ENCODE results near the gene CDYL2.

Gene CDYL2

DNA sequence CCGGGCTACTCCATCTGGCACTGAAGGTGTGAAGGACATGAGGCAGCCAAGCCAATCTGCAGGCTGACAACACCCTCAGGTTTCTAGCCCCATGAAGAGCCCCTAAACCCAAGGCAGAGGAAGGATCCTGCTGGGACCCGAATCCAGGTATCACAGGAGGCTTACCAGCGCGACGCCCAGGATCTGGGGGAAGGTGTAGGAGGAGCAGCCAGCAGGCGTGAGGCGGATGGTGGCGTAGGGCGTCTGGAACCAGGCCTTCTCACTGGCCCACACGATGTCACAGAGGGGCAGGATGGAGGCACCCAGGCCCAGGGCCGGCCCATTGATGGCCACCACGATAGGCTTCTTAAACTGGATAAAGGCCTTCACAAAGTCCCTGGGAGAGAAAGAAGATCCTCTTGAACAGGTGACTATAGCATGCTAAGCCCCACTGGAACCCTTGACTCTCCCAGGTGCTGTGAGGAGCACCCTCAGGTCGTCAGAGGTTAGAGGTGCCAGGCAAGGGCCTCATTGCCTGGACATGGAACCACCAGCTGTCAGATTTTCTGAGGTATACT is 191.9 kb downstream of the CDYL2 start:
- no peaks in the 10 kb centered on the region for H3K4me1 ChIP-seq (ENCODE audit: control insufficient read depth, insufficient read depth, low read length)
- H3K9me3 ChIP-seq (ENCODE audit: control insufficient read depth, insufficient read depth, low read depth, low read length), result no peaks in the 10 kb centered on the region
- no peak overlapping the region for H3K27ac ChIP-seq (ENCODE audit: low read depth, low read length)
- H3K9ac ChIP-seq (ENCODE audit: low read length), result no peak overlapping the region
- no peak overlapping the region for H3K4me3 ChIP-seq (ENCODE audit: low read depth, low read length)
- no peaks in the 10 kb centered on the region for H3K27me3 ChIP-seq (ENCODE audit: control insufficient read depth, insufficient read depth, low read length)
- no peaks in the 10 kb centered on the region for H3K36me3 ChIP-seq (ENCODE audit: control insufficient read depth, insufficient read depth, low read length)

DNA sequence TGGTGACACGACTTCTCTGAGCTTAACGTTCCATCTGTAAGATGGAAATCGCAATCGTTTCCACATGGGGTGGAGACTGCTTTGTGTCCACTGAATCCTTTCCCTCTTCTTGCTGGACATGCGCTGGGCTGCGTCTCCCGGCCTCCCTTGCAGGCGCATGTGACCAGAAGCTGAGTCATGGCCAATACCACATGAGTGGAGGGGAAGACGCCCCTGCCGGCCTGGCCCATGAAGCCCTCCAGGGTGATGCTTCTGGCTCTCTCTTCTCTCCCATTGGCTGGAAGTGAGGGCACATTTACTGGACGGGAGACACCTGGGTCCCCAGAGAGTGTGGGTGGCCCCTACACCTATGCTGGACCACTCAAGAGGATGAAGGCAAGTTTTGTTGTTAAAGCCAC is 192.5 kb downstream of the CDYL2 start:
- no peaks in the 10 kb centered on the region for H3K27me3 ChIP-seq (ENCODE audit: control insufficient read depth, insufficient read depth, low read length)
- no peaks in the 10 kb centered on the region for H3K9me3 ChIP-seq (ENCODE audit: control insufficient read depth, insufficient read depth, low read depth, low read length)
- H3K4me3 ChIP-seq (ENCODE audit: low read depth, low read length), result no peak overlapping the region
- no peak overlapping the region for H3K9ac ChIP-seq (ENCODE audit: low read length)
- no peak overlapping the region for H3K27ac ChIP-seq (ENCODE audit: low read depth, low read length)
- H3K36me3 ChIP-seq (ENCODE audit: control insufficient read depth, insufficient read depth, low read length), result no peaks in the 10 kb centered on the region
- H3K4me1 ChIP-seq (ENCODE audit: control insufficient read depth, insufficient read depth, low read length), result no peaks in the 10 kb centered on the region

- no peak overlapping the region for H3K9ac ChIP-seq (ENCODE audit: low read length)
- H3K27ac ChIP-seq (ENCODE audit: low read depth, low read length), result no peak overlapping the region
- H3K4me3 ChIP-seq (ENCODE audit: low read depth, low read length), result no peak overlapping the region
- H3K36me3 ChIP-seq (ENCODE audit: control insufficient read depth, insufficient read depth, low read length), result no peaks in the 10 kb centered on the region
- no peaks in the 10 kb centered on the region for H3K9me3 ChIP-seq (ENCODE audit: control insufficient read depth, insufficient read depth, low read depth, low read length)
- H3K27me3 ChIP-seq (ENCODE audit: control insufficient read depth, insufficient read depth, low read length), result no peaks in the 10 kb centered on the region
- no peaks in the 10 kb centered on the region for H3K4me1 ChIP-seq (ENCODE audit: control insufficient read depth, insufficient read depth, low read length)
These were observed 193.0 kb downstream of the CDYL2 start for GRCh38 chr16:80611171-80611929.

- no peaks in the 10 kb centered on the region for H3K4me1 ChIP-seq (ENCODE audit: control insufficient read depth, insufficient read depth, low read length)
- no peak overlapping the region for H3K4me3 ChIP-seq (ENCODE audit: low read depth, low read length)
- no peaks in the 10 kb centered on the region for H3K36me3 ChIP-seq (ENCODE audit: control insufficient read depth, insufficient read depth, low read length)
- H3K27ac ChIP-seq (ENCODE audit: low read depth, low read length), result no peak overlapping the region
- no peaks in the 10 kb centered on the region for H3K27me3 ChIP-seq (ENCODE audit: control insufficient read depth, insufficient read depth, low read length)
- H3K9me3 ChIP-seq (ENCODE audit: control insufficient read depth, insufficient read depth, low read depth, low read length), result no peaks in the 10 kb centered on the region
- H3K9ac ChIP-seq (ENCODE audit: low read length), result no peak overlapping the region
These were observed 193.8 kb downstream of the CDYL2 start for GRCh38 chr16:80610481-80611156.

GRCh38 chr16:80608946-80609345 is 195.5 kb downstream of the CDYL2 start:
- no peaks in the 10 kb centered on the region for H3K27me3 ChIP-seq (ENCODE audit: control insufficient read depth, insufficient read depth, low read length)
- no peak overlapping the region for H3K27ac ChIP-seq (ENCODE audit: low read depth, low read length)
- no peaks in the 10 kb centered on the region for H3K9me3 ChIP-seq (ENCODE audit: control insufficient read depth, insufficient read depth, low read depth, low read length)
- no peaks in the 10 kb centered on the region for H3K4me1 ChIP-seq (ENCODE audit: control insufficient read depth, insufficient read depth, low read length)
- H3K9ac ChIP-seq (ENCODE audit: low read length), result no peak overlapping the region
- no peak overlapping the region for H3K4me3 ChIP-seq (ENCODE audit: low read depth, low read length)
- H3K36me3 ChIP-seq (ENCODE audit: control insufficient read depth, insufficient read depth, low read length), result no peaks in the 10 kb centered on the region

- Histone ChIP-seq H3K27me3 (ENCODE audit: control insufficient read depth, insufficient read depth, low read length) (no peaks in the 10 kb centered on the region; the same call in 1 of the 2 replicates), H3K9me3 (ENCODE audit: control insufficient read depth, insufficient read depth, low read depth, low read length) (no peaks in the 10 kb centered on the region), H3K4me3 (ENCODE audit: low read depth, low read length) (no peak overlapping the region), H3K4me1 (ENCODE audit: control insufficient read depth, insufficient read depth, low read length) (no peaks in the 10 kb centered on the region), H3K27ac (ENCODE audit: low read depth, low read length) (no peak overlapping the region), H3K36me3 (ENCODE audit: control insufficient read depth, insufficient read depth, low read length) (no peaks in the 10 kb centered on the region), H3K9ac (ENCODE audit: low read length) (no peak overlapping the region)
These were observed 197.2 kb downstream of the CDYL2 start for GRCh38 chr16:80607204-80607603.

- H3K27ac ChIP-seq (ENCODE audit: low read depth, low read length), result no peak overlapping the region
- H3K36me3 ChIP-seq (ENCODE audit: control insufficient read depth, insufficient read depth, low read length), result no peaks in the 10 kb centered on the region
- H3K4me3 ChIP-seq (ENCODE audit: low read depth, low read length), result no peak overlapping the region
- no peak overlapping the region for H3K9ac ChIP-seq (ENCODE audit: low read length)
- H3K9me3 ChIP-seq (ENCODE audit: control insufficient read depth, insufficient read depth, low read depth, low read length), result no peaks in the 10 kb centered on the region
- no peaks in the 10 kb centered on the region; the same call in 1 of the 2 replicates for H3K27me3 ChIP-seq (ENCODE audit: control insufficient read depth, insufficient read depth, low read length)
- no peaks in the 10 kb centered on the region for H3K4me1 ChIP-seq (ENCODE audit: control insufficient read depth, insufficient read depth, low read length)
These were observed 198.1 kb downstream of the CDYL2 start for GRCh38 chr16:80606221-80606766.

GRCh38 chr16:80604600-80605355 is 199.6 kb downstream of the CDYL2 start:
- no peaks in the 10 kb centered on the region for H3K9me3 ChIP-seq (ENCODE audit: control insufficient read depth, insufficient read depth, low read depth, low read length)
- H3K4me1 ChIP-seq (ENCODE audit: control insufficient read depth, insufficient read depth, low read length), result no peaks in the 10 kb centered on the region
- H3K27ac ChIP-seq (ENCODE audit: low read depth, low read length), result no peak overlapping the region
- H3K4me3 ChIP-seq (ENCODE audit: low read depth, low read length), result no peak overlapping the region
- H3K9ac ChIP-seq (ENCODE audit: low read length), result no peak overlapping the region
- no peaks in the 10 kb centered on the region for H3K36me3 ChIP-seq (ENCODE audit: control insufficient read depth, insufficient read depth, low read length)
- no peaks in the 10 kb centered on the region; the same call in 1 of the 2 replicates for H3K27me3 ChIP-seq (ENCODE audit: control insufficient read depth, insufficient read depth, low read length)

GRCh38 chr16:80602894-80603293 is 201.5 kb downstream of the CDYL2 start:
- H3K36me3 ChIP-seq (ENCODE audit: control insufficient read depth, insufficient read depth, low read length), result no peaks in the 10 kb centered on the region
- H3K27me3 ChIP-seq (ENCODE audit: control insufficient read depth, insufficient read depth, low read length), result peaks cover 2% of the 10 kb centered on the region; the same call in 1 of the 2 replicates
- H3K27ac ChIP-seq (ENCODE audit: low read depth, low read length), result no peak overlapping the region
- H3K4me1 ChIP-seq (ENCODE audit: control insufficient read depth, insufficient read depth, low read length), result no peaks in the 10 kb centered on the region
- no peak overlapping the region for H3K9ac ChIP-seq (ENCODE audit: low read length)
- H3K4me3 ChIP-seq (ENCODE audit: low read depth, low read length), result no peak overlapping the region
- no peaks in the 10 kb centered on the region for H3K9me3 ChIP-seq (ENCODE audit: control insufficient read depth, insufficient read depth, low read depth, low read length)

DNA sequence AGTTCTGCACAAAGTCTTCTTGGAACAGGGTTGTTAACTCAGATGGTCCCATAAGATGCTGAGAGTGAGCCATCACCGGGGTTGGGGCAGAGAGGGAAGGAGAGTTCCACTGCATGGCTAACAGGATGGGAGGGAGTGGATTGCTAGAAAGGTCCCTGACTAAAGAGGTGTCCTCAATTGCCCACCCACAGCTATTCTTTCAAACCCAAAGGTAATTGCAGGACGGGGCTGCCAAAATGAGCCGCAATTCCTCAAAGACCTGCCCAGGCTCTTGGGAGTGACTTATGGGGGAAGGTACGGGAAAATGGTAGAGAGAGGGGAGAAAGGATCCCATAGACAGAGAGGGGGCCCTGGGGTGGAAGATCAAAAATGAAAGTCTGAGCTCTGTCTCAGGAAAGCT is 203.2 kb downstream of the CDYL2 start:
- no peaks in the 10 kb centered on the region for H3K36me3 ChIP-seq (ENCODE audit: control insufficient read depth, insufficient read depth, low read length)
- H3K9me3 ChIP-seq (ENCODE audit: control insufficient read depth, insufficient read depth, low read depth, low read length), result no peaks in the 10 kb centered on the region

More for the DNA sequence above, 203.2 kb downstream of the CDYL2 start:
- no peak overlapping the region for H3K4me3 ChIP-seq (ENCODE audit: low read depth, low read length)
- H3K9ac ChIP-seq (ENCODE audit: low read length), result no peak overlapping the region
- no peaks in the 10 kb centered on the region for H3K4me1 ChIP-seq (ENCODE audit: control insufficient read depth, insufficient read depth, low read length)
- H3K27me3 ChIP-seq (ENCODE audit: control insufficient read depth, insufficient read depth, low read length), result peaks cover 2% of the 10 kb centered on the region; the same call in 1 of the 2 replicates
- no peak overlapping the region for H3K27ac ChIP-seq (ENCODE audit: low read depth, low read length)

Measured in HUES6 (cell line).